ENCODE results near the gene R3HCC1L.

- TF ChIP-seq CTCF (IDR thresholded peaks at IDR 0.05): no peak
- TF ChIP-seq POLR2AphosphoS5 (IDR thresholded peaks at IDR 0.05): no peak
- no peak for TF ChIP-seq EP300 (IDR thresholded peaks at IDR 0.05; ENCODE audit: low read depth)
- no peak for TF ChIP-seq POLR2A (IDR thresholded peaks at IDR 0.05)
Observed at GRCh38 chr10:98272245-98272644, 137.8 kb downstream of the R3HCC1L start.
